Kasumi-1 (cell line): ENCODE data around the gene ITPR2.
"Not testable (repeated sequence)": the region's sequence is repeated elsewhere in the genome, so short reads cannot be mapped to it uniquely, and the experiment has no call there.

Experiments used
- DNase-seq, 2 experiments: peaks; one replicate each; lab custom pipeline; 2025; lab: John Stamatoyannopoulos, UW

The ITPR2 gene

GRCh38 chr12:26700430-26700829 lies 132.6 kb downstream of the ITPR2 start:
- DNase-seq = no peak

- DNase-seq = no peak
These were observed 133.8 kb downstream of the ITPR2 start for GRCh38 chr12:26699237-26699636.

- no peak for DNase-seq
These were observed 134.8 kb downstream of the ITPR2 start for GRCh38 chr12:26698186-26698585.

GRCh38 chr12:26697217-26697616 lies 135.8 kb downstream of the ITPR2 start:
- DNase-seq = no peak

- no peak for DNase-seq
These were observed 136.3 kb downstream of the ITPR2 start for GRCh38 chr12:26696613-26697092.

GRCh38 chr12:26696048-26696612 lies 136.9 kb downstream of the ITPR2 start:
- no peak for DNase-seq

GRCh38 chr12:26694402-26694801 lies 138.6 kb downstream of the ITPR2 start:
- DNase-seq = no peak

GRCh38 chr12:26692407-26692806 lies 140.6 kb downstream of the ITPR2 start:
- no peak for DNase-seq

- DNase-seq = no peak
These were observed 141.6 kb downstream of the ITPR2 start for GRCh38 chr12:26691234-26691970.

GRCh38 chr12:26690601-26691000 lies 142.4 kb downstream of the ITPR2 start:
- no peak for DNase-seq

GRCh38 chr12:26689281-26689841 lies 143.6 kb downstream of the ITPR2 start:
- DNase-seq = no peak

- no peak for DNase-seq
These were observed 144.6 kb downstream of the ITPR2 start for GRCh38 chr12:26688344-26688904.

GRCh38 chr12:26686408-26686807 lies 146.6 kb downstream of the ITPR2 start:
- no peak for DNase-seq

- no peak for DNase-seq
These were observed 148.9 kb downstream of the ITPR2 start for GRCh38 chr12:26684101-26684500.

GRCh38 chr12:26683443-26683842 lies 149.6 kb downstream of the ITPR2 start:
- DNase-seq = no peak

- DNase-seq = no peak
These were observed 152.1 kb downstream of the ITPR2 start for GRCh38 chr12:26680727-26681455.

GRCh38 chr12:26678697-26679660 lies 154.0 kb downstream of the ITPR2 start:
- no peak for DNase-seq

GRCh38 chr12:26671487-26671886 lies 161.5 kb downstream of the ITPR2 start:
- not testable (repeated sequence) for DNase-seq

GRCh38 chr12:26668847-26669246 lies 164.1 kb downstream of the ITPR2 start:
- no peak for DNase-seq

GRCh38 chr12:26668230-26668629 lies 164.8 kb downstream of the ITPR2 start:
- DNase-seq = no peak

GRCh38 chr12:26666286-26666685 lies 166.7 kb downstream of the ITPR2 start:
- DNase-seq = no peak
